GM21576 (cell line): ENCODE measurements around the gene NOXA1.
"Not testable (repeated sequence)": the region's sequence is repeated elsewhere in the genome, so short reads cannot be mapped to it uniquely, and the experiment has no call there.

Experiments
- ATAC-seq: cut with Tn5 transposase; IDR thresholded peaks from one replicate; pipeline ENCODE4 v1.9.1; 2021; ENCODE audit warnings: mild to moderate bottlenecking, moderate library complexity; ENCODE audit not compliant: unreplicated experiment

Gene NOXA1, protein sequence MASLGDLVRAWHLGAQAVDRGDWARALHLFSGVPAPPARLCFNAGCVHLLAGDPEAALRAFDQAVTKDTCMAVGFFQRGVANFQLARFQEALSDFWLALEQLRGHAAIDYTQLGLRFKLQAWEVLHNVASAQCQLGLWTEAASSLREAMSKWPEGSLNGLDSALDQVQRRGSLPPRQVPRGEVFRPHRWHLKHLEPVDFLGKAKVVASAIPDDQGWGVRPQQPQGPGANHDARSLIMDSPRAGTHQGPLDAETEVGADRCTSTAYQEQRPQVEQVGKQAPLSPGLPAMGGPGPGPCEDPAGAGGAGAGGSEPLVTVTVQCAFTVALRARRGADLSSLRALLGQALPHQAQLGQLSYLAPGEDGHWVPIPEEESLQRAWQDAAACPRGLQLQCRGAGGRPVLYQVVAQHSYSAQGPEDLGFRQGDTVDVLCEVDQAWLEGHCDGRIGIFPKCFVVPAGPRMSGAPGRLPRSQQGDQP

DNA sequence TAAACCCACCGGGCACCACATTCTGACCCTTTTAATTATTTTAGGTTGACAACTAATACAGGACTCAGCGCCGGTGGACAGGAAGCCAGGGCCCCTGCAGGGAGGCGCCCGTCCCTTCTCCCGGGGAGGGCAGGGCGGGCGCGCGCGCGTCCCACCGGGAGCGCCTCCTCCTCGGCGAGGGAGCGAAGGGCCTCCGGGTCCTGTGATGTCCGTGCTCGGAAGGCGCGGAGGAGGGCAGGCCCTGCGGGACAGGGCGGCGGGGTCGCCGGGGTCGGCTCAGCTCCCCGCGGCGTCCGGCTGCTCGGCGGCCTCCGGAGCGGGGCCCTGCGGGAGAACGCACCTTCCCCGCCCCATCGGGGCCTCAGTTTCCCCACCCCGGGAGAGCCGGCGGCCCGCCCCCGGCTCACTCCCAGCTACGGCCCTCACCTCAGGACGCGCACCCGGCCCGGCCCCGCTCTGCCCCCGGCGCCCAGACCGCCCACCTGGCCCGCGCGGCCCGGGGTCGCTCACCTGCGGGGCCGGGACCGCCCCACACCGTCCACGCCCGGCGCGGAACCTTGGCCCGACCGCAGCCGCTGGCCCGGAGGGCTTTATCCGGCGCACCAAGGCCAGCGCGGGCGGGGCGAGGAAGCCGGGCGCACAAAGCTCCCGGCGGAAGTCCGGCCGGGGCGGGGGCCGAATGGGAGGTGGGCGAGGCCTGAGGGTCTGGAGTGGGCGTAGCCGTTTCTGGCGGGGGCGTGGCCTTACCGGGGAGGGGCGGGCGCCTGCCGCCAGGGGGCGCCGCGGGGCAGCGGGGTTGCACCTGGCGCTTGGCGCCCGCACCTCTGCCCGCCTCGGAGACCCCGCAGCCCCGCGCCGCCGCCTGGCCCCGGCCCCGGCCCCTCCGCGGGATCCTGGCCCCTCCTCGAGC, at the start of gene NOXA1, which contains the start of gene EXD3:
Gene NOXA1 (plus strand): TSS at position 790 of the 910 bp plus-strand sequence. CDS start 137 bp downstream, outside the sequence.
Gene EXD3 (minus strand): TSS at position 559 of the 910 bp plus-strand sequence. CDS start 27,805 bp downstream, outside the sequence.
- peak; percentile 76 for ATAC-seq

DNA sequence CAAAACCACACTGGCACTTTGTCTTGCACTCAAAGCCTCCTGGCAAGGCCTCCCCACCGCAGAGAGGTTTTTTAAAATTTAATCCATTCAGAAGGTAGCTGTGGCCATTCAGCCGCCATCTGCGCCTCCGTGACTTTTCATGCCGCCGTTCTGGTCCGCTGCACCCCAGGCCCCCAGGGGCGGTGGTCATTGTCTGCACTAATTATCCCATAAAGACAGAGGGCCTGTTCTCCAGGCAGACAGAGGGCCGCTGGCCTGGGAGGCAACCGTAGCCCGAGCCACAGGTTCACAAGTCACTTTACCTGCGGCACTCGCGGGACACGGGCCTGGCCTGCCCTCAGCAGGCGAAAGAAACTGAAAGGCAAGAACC, 49.6 kb upstream of the NOXA1 start:
- no peak for ATAC-seq

DNA sequence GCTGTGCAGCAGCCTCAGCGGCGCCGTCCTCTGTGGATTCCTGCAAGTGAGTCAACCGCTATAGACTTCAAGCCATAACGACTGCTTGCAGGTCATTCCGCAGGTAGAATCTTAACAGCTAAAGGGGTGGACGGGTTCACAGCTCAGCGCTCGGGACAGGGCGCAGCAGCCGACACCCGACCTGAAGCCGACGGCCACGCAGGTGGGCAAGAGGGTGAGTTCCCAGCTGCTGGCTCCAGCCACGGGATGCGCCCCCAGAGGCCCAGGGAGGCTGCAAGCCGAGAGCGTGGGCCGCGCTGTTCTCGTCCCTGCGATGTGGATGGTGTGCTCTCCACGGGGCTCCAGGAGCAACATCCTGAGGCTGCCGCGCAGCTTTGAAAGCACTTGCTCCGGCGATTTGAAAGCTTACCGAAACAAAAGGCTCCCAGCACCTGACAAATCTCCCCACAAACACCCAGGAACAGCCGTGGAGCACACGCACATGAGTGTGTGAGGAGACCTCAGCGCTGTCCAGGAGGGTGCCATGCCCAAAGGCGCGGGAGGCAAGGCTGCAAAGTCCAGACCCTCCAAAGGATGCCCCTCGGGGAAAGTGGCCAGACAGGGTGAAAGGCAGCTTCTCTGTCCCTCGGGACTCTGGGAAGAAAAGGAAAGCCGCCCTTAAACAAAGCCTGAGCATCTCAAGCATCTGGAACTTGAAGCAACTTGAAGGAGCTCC, 48.9 kb upstream of the NOXA1 start:
- no peak for ATAC-seq

DNA sequence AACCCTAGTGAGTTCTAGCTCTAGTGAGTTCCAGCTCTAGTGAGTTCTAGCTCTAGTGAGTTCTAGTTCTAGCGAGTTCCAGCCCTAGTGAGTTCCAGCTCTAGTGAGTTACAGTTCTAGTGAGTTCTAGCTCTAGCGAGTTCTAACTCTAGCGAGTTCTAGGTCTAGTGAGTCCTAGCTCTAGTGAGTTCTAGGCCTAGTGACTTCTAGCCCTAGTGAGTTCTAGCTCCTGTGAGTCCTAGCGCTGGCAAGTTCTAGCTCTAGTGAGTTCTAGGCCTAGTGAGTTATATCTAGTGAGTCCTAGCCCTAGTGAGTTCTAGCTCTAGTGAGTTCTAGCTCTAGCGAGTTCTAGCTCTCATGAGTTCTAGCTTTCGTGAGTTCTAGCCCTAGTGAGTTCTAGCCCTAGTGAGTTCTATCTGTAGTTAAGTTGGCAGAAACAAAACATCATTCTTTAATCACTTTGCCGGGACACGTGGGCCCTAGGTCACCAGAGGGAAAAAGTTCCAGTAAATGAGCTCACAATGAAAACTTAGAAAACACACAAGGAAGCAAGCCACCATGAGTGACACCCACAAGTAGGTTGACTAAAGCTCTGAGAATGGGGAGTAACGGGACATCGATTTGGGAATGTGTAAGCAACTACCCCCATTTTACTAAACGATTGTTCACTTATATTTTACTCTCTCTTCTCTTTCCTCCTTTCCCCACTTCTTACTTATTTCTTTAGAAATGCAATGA, 47.7 kb upstream of the NOXA1 start:
- ATAC-seq, result no peak

DNA sequence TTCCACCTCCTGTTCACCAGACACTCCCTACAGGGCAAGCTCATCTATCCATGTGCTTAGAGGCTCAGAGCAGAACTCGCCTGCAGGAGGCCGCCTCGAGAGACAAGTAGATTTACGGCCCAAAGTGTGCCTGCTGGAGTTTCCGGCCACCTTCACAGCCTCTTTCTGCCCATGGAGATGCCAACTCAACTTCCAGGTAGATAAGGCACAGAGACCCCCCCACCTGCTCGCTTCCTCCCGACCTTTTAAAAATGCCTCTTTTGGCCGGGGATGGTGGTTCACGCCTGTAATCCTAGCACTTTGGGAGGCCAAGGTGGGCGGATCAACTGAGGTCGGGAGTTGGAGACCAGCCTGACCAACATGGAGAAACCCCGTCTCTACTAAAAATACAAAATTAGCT, 46.8 kb upstream of the NOXA1 start:
- no peak for ATAC-seq

DNA sequence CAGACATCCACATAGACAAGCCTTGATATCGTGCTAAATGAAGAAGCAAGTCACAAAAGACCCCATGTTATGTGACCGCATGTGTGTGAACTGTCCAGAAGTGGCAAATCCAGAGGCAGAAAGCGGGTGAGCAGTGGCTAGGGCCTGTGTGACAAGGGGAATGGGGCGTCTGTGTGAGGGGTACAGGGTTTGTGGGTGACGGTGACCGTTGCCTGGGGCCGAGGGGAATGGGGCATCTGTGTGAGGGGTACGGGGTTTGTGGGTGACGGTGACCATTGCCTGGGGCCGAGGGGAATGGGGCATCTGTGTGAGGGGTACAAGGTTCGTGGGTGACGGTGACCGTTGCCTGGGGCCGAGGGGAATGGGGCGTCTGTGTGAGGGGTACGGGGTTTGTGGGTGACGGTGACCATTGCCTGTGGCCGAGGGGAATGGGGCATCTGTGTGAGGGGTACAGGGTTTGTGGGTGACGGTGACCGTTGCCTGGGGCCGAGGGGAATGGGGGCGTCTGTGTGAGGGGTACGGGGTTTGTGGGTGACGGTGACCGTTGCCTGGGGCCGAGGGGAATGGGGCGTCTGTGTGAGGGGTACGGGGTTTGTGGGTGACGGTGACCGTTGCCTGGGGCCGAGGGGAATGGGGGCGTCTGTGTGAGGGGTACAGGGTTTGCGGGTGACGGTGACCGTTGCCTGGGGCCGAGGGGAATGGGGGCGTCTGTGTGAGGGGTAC, 44.3 kb upstream of the NOXA1 start:
- not testable (repeated sequence) for ATAC-seq

DNA sequence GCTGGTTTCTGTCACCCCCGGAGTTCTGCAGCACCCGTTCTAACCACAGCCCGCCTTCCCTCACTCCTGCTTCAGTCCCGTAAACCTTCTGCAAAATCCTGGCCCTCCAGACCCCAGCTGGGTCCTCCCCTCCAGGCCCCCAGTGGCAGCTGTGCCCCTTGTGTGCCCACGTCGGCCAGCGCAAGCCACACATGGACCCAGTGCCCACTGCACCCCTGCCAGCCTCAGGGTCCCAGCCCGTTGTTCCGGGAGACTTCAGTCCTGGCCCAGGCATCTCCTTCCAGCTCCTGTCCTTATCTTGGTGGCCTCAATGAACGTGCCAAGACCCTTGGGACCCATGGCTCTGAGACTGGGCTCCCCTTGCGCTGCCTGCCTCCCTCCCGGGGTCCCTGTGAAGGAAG, 43.4 kb upstream of the NOXA1 start:
- no peak for ATAC-seq

DNA sequence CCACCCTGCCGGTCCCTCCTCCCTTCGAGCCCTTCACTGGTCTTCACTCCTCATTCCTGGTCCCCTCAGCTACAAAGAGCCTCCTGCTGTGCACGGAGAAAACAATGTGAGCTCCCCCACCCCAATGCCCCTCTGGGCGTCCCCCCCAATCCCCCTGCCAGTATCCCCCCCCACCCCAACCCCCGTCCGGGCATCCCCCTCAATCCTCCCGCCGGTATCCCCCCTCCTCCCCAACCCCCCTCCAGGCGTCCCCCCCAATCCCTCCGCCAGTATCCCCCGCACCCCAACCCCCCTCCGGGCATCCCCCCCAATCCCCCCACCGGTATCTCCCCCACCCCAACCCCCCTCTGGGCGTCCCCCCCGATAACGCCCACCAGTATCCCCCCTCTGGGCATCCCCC, 43.0 kb upstream of the NOXA1 start:
- ATAC-seq, result no peak

DNA sequence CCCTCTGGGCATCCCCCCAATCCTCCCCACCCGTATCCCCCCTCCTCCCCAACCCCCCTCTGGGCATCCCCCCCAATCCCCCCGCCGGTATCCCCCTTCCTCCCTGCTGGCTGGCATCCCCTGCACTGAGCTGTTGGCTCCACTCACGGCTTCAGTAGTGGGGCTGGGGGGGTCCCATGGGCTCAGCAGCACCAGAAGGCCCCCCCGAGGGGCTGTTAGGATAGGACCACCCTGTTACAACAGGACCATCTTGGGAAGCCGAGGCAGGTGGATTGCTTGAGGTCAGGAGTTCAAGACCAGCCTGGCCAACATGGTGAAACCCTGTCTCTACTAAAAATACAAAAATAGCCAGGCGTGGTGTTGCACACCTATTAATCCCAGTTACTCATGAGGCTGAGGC, 42.6 kb upstream of the NOXA1 start:
- no peak for ATAC-seq

DNA sequence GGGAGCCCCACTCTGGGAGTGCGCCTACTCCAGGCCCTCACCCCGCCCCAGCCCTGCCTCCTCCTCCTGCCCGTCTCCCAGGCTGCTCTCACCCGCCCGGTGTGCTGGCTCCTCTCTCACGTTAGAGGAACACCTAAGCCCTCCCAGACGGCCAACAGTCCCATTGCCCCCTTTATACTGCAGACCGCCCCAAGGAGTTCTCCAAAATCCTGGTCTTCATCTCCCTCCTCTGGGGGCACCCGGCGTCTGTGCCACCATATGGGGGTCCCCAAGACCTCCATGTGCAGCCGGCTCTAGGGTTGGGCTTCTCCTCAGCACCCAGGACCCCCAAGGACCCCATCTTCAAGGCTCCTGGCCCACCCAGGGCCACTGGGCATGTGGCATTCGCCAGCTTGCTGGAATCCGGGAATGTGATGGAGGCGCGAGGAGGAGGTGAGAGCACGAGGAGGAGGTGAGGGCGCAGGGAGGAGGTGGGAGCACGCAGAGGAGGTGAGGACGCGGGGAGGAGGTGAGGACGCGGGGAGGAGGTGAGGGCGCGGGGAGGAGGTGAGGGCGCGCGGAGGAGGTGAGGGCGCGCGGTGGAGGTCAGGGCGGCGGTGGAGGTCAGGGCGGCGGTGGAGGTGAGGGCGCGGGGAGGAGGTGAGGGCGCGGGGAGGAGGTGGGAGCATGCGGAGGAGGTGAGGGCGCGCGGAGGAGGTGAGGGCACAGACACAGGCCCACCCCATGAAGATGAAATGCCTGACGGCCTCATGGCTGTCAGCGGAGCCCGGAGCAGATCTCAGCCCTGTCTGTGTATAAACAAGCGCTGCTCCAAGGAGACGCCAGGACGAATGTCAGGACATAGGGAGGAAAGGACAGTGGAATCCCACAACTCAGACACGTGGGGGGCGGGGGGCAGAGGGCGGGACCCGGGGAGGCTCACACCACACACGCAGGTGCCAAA, 41.4 kb upstream of the NOXA1 start:
- ATAC-seq, result no peak

DNA sequence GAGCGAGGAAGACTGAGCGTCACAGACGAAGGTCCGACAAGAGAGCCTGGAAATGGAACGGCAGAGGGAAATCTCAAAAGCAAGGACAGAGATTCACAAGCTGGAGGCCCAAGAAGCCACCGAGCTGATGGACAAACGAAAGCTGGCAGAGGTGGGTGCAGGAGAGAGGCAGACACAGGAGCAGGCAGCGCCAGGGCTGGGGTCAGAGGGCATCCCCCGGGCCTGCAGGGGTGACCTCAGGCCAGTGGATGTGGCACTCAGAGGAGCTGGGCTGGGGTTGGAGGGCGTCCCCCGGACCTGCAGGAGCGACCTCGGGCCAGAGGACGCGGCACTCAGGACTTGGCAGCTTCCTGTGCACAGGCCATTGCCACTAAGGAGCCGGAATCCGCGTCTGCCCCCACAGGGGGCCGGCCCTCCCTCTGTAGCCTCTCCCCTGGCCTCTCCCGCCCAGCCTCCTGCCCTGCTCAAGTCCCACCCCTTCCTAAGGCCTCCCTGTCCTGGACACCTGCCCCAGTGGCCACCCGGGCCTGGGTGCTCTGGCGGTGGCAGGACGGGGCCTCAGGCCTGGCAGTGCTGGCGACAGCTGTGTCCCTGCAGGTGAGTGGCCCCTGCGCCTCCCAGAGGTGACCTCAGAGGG, 40.6 kb upstream of the NOXA1 start:
- ATAC-seq, result no peak

DNA sequence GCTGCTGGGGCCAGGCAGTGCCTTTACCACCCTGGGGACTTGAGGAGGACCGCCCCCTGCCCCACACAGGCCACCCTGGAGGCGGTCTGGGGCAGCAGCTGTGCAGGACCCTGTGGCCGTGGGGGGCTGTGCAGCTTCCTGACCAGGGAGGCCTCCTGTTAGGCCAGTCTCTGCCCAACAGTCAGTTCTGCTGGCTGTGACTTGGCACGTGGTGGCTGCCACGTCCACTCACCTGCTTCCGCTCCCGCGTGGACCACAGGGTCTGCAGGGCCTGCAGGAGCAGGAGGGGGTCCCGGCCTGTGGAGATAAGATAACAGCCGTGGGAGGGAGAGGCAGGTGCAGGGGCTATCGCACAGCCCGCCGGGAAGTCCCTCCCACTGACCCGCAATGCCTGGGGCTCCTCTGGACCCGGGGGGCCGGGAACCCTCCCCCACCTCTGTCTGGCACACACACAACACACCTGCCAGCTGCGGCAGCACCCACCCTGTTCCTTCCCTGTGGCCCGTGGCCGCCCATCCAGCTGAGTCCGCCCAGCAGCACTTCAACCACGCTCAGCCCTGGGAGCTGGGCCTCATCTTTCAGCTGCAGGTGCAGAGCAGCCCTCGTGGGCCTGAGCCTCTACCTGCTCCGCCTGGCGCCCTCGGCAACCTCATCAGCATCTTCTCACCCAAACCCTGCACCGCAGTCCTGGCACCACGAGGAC, 40.0 kb upstream of the NOXA1 start:
- ATAC-seq, result no peak

DNA sequence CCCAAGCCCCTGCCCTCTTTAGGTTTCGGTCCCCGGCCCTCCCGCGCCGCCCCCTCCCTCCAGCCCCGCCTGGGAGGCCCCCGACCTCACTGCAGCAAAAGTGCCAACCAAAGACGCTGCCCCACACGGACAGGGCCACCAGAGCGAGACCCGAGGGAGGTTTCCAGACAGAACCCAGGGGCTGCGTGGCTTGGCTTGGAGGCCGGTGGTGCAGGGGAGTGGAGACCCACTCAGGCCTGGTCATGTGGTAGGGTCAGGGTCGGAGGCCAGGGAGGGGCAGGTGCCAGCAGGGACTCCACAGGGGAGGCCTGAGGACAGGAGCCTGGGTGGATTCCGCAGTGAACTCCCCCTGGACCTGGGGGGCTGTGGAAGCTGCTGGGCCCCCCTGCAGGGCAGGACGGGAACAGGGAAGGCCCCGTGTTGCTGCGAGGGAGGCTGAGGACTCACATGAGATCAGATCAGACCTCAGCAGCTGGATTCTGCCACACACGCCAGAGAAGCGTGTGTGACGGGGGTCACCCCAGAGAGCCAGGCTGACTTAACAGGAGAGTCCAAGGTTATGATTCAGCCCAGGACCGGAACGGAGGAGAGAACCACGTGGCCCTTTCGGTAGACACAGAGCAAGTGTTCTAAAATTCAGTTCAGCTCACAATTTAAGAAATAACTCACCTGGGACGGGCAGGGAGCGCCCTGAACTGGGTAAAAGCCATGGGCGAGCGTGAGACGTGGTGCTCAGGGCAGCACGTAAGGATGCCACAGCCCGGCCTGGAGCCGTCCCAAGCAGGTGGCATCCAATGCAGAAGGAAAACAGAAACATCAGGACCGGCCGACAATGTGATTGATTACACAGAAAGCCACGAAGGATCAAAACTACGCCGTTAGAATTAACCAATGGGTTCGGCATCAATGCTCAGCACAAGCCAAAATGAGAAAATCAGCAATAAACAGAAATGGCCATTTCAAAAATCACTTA, 39.1 kb upstream of the NOXA1 start:
- no peak for ATAC-seq

DNA sequence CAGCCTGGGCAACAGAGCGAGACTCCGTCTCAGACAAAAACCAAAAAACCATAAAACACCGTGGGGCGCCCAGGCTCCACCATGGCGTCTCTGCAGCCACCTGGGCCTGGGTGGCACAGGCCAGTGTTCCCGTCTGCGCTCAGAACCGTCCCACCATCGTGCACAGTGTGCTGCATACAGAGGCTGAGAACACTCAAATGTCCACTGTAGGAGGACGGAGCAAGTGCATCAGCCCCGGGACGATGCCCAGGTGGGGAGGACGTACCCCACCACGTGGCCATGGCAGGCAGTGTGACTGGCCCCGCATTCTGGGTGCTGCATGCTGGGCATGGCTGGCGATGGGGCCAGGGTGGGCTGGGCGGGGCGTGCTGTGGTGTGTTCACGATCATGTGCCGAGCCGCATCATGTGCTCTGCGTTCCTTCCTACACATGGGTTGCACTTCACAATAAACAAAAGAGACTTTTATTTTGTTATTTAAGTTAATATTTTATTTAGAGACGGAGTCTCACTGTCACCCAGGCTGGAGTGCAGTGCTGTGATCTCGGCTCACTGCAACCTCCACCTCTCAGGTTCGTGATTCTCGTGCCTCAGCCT, 38.0 kb upstream of the NOXA1 start:
- ATAC-seq, result no peak

DNA sequence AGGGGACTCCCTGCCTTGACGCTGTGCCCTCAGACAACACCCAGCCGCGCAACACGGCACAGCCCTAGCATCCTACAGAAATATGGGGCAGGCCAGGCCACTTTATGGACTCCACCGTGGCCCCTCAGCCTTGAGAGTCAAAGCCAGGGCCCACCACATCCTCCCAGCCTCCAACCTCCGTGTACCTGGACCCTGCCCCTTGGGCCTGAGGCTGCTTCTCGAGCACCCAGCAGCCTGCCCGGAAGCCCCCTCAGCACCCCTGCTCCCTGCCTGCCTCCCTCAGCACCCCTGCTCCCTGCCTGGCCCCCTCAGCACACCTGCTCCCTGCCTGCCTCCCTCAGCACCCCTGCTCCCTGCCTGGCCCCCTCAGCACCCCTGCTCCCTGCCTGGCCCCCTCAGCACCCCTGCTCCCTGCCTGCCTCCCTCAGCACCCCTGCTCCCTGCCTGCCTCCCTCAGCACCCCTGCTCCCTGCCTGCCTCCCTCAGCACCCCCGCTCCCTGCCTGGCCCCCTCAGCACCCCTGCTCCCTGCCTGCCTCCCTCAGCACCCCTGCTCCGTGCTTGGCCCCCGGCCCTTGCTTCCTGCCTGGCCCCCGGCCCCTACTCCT, 36.6 kb upstream of the NOXA1 start:
- ATAC-seq, result not testable (repeated sequence)
